GM18499 (cell line): Measurements from ENCODE around the gene CARMIL3.
"Not testable (repeated sequence)": the region's sequence is repeated elsewhere in the genome, so short reads cannot be mapped to it uniquely, and the experiment has no call there.

Experiments used
- ATAC-seq: cut with Tn5 transposase; IDR thresholded peaks from one replicate; pipeline ENCODE4 v1.9.1; 2021; ENCODE audit warnings: moderate number of reproducible peaks; ENCODE audit not compliant: insufficient read depth, unreplicated experiment

Gene CARMIL3, protein sequence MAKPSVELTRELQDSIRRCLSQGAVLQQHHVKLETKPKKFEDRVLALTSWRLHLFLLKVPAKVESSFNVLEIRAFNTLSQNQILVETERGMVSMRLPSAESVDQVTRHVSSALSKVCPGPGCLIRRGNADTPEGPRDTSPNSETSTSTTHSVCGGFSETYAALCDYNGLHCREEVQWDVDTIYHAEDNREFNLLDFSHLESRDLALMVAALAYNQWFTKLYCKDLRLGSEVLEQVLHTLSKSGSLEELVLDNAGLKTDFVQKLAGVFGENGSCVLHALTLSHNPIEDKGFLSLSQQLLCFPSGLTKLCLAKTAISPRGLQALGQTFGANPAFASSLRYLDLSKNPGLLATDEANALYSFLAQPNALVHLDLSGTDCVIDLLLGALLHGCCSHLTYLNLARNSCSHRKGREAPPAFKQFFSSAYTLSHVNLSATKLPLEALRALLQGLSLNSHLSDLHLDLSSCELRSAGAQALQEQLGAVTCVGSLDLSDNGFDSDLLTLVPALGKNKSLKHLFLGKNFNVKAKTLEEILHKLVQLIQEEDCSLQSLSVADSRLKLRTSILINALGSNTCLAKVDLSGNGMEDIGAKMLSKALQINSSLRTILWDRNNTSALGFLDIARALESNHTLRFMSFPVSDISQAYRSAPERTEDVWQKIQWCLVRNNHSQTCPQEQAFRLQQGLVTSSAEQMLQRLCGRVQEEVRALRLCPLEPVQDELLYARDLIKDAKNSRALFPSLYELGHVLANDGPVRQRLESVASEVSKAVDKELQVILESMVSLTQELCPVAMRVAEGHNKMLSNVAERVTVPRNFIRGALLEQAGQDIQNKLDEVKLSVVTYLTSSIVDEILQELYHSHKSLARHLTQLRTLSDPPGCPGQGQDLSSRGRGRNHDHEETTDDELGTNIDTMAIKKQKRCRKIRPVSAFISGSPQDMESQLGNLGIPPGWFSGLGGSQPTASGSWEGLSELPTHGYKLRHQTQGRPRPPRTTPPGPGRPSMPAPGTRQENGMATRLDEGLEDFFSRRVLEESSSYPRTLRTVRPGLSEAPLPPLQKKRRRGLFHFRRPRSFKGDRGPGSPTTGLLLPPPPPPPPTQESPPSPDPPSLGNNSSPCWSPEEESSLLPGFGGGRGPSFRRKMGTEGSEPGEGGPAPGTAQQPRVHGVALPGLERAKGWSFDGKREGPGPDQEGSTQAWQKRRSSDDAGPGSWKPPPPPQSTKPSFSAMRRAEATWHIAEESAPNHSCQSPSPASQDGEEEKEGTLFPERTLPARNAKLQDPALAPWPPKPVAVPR (N-terminal part only)

DNA sequence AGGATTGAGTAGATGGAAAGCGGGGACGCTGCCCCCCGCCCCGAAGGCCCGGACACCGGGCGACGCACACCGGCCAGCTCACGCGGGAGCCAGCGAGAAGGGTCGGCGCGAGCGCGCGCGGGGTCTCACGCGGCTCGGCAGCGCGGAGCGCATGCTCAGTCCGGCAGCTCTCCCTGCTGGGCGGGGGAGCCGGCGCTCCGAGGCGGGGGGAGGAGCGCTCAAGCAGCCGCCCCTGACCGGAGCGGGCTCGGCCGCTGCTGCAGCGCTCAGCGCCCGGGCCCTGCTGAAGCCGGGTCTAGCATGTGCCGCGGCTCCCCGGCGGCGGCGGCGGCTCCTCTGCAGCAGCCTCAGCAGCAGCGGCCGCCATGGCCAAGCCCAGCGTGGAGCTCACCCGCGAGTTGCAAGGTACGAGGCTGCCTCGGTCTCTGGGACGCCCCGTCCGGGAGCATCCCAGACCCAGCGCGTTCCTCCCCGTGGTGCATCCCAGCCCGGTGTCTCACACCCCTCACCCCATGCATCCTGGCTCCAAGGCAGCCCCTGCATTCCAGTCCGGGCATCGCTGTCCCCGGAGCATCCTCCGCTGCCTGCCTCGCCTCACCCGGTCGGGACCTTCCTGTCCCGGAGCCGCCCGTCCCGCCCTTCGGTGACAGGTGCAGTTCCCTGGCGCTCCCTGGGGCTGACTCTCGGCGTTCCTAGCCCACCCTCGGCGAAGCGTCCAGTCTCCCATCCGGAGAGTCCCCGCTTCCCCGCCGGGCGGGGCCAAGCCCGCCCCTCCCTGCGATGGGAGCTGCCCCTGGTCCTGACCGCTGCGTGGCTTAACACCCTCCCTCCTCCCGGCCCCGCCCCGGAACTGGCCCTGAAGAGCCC is at the start of gene CARMIL3:
TSS of gene CARMIL3 (plus strand) at position 221 of the 867 bp plus-strand sequence. CDS start at position 366, 145 bp downstream.
- no peak for ATAC-seq

DNA sequence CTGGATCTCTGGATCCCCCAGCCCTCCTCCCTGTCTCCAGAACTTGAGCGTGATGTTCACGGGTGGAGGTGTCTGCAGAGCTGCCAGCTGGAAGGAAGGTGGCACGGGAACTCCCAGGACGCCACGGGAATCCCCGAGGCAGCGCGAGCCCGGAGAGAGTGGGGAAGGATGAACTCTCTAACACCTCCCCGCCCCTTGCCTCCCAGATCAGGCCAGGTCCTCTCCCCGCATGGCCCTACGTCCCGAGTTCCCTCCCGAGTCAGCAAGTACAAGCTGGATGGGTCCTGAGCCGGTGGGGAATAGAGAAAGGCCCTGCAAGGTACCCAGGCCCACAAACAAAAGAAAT is 45.4 kb upstream of the CARMIL3 start:
- not testable (repeated sequence) for ATAC-seq

DNA sequence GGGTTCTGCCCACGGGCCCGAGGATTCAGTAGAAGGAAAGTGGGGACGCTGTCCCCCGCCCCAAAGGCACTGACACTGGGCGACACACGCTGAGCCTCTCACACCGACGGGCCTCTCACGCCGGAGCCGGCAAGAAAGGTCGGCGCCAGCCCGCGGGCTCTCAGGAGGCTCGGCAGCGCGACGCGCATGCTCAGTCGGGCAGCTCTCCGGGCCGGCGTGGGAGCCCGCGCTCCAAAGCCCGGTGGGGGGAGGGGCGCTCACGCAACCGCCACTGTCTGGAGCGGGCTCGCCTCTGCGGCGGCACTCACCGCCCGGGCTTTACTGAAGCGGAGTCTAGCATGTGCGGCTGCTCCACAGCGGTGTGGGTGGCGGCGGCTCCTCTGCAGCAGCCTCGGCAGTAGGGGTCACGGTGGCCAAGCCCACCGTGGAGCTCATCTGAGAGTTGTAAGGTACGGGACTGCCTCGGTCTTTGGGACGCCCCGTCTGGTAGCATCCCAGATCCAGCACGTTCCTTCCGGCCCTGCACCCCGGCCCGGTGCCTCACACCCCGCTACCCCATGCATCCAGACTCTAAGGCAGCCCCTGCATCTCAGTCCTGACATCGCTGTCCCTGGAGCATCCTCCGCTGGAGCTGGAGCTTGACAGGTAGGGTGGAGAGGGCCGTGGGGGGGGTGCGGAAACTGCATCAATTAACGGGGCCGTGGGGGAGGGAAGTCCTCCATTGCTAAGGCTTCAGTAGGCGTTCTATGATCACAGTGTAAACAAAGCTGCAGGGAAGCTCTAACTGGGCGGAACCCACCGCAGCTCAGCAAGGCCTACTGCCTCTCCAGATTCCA is 44.8 kb upstream of the CARMIL3 start:
- ATAC-seq = not testable (repeated sequence)

DNA sequence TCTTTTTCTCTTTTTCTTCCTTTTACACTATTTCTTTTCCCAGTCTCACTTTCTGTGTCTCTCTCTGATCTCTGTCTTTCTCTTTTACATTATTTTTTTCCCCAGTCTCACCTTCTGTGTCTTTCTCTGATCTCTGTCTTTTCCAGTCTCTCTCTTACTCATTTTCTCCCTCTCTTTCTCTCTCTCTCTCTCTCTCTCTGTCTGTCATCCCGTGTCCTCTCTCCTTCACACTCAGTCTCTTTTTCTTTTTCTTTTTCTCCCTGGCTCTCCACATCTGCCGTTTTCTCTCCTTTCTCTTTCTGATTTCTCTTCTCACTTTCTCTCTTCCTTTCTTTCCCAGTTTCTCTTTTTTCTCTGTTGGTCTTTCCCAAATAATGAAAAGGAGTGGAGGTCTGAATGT is 40.8 kb upstream of the CARMIL3 start:
- no peak for ATAC-seq

DNA sequence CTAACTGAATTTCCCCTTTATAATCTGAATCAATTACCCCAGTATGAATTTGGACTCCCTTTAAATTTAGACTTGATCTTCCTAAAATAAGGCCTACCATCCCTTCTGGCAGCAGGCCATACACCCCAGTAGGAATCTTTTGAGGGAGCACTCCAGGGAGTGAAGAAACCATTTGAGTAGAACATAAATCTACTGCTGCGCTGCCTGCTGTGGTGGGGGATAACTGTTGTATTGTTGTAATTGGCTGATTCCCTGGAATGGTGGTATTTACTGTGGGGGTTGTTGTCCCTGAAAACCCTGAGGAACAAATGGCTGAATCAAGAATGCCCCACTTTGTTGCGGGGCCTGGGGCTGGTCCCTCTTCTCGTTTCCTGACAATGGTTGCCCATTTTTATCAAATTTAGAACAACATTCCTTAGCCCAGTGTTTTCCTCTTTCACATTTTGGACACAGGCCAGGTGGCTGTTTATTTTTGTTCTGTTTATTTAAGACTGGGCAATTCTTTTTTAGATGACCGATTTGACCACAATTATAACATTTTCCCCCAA is 39.0 kb upstream of the CARMIL3 start:
- ATAC-seq = not testable (repeated sequence)

DNA sequence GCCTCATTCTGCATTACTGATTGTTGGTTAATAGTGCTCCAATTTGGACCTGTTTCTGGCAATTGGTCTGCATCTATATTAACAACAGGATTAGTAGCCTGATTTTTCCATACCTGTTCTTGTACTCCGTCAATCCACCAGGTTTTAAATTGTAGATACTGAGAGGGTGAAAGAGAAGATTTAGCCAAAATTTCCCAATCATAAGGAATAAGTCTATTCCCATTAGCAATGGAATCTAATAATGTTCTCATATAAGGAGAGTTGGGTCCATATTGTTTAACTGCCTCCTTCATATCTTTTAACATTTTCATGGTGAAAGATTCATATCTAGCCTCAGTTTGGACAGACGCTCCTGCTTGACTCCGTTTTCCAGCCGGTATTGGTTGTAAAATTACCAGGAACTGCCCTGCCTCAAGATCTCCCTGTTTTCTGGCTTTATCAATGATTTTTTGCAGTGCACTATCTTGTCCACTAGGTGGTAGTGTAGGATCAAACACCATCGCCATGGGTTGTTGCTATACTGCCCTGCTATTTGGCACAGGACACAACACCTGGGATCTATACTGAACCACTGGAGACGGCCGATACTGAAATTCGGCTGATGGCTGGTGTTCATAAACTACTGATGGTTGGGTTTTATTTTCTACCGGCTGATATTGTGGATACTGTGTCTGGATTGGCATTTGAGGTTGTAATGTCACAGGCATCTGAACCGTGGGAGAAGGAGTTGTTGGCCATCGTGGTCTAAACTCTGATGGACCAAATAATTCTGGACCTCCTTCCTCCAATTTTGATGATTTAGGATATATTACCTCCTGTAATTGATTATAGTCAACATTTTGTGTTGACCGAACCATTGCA is 37.9 kb upstream of the CARMIL3 start:
- no peak for ATAC-seq

DNA sequence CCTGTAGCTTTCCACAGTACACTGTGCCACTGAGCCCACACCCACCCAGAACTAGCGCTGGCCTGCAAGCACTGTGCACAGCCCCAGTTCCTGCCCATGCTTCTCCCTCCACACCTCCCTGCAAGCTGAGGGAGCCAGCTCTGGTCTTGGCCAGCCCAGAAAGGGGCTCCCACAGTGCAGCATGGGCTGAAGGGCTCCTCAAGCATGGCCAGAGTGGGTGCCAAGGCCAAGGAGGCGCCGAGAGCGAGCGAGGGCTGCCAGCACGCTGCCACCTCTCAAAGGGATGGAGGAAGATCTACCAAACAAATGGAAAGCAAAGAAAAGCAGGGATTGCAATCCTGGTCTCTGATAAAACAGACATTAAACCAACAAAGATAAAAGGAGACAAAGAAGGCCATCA is 36.1 kb upstream of the CARMIL3 start:
- not testable (repeated sequence) for ATAC-seq

DNA sequence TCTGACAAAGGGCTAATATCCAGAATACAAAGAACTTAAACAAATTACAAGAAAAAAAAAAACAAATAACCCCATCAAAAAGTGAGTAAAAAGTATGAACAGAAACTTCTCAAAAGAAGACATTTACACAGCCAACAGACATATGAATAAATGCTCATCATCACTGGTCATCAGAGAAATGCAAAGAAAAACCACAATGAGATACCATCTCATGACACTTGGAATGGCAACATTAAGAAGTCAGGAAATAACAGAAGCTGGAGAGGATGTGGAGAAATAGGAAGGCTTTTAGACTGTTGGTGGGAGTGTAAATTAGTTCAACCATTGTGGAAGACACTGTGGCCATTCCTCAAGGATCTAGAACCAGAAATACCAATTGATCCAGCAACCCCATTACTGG is 32.8 kb upstream of the CARMIL3 start:
- not testable (repeated sequence) for ATAC-seq

DNA sequence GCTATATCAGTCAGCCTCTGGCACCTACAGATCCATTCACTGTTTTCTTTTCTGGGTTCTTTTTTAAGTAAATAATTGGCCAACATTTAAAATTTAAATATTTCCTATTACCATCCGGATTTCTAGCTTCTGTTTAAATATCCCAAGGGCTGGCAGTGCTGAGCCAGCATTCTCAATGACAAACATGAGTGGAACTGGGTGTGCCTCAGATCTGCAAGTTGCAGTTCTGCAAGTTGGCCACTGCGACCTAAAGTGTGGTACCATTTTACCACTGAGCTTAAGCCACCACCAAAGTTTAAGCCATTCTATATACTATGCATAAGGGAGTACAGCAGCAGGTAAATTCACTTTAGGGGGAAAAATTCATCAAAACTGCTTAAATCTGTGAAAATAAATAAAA is 31.9 kb upstream of the CARMIL3 start:
- not testable (repeated sequence) for ATAC-seq

DNA sequence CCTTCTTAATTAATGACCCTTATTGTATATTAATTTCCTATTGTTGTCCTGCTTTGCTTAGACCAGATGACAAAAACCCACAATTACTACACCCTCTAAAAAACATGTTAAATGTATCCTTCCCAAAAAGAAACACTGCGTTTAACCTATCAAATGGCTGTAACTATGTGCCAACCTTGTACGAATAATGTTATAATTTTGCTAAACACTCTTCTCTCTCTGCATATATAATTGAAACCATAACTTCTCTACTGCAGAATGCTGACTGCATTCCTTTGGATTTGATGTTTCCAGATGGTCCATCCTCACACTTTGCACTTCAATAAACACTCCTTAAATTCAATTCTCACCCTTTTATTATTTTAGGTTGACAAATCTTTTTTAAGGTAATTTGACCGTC is 31.3 kb upstream of the CARMIL3 start:
- ATAC-seq = not testable (repeated sequence)

DNA sequence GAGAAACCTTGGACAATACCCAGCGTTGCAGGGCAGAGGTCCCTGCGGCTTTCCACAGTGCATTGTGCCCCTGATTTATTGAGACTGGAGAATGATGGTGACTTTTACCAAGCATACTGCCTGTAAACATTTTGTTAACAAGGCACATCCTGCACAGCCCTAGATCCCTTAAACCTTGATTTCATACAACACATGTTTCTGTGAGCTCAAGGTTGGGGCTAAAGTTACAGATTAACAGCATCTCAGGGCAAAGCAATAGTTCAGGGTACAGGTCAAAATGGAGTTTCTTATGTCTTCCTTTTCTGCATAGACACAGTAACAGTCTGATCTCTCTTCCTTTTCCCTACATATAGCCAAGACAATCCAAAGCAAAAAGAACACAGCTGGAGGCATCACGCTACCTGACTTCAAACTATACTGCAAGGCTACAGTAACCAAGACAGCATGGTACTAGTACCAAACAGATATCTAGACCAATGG is 26.8 kb upstream of the CARMIL3 start:
- ATAC-seq = not testable (repeated sequence)

DNA sequence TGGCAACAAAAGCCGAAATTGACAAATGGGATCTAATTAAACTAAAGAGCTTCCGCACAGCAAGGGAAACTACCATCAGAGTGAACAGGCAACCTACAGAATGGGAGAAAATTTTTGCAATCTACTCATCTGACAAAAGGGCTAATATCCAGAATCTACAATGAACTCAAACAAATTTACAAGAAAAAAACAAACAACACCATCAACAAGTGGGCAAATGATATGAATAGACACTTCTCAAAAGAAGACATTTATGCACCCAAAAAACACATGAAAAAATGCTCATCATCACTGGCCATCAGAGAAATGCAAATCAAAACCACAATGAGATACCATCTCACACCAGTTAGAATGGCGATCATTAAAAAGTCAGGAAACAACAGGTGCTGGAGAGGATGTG is 22.1 kb upstream of the CARMIL3 start:
- ATAC-seq = not testable (repeated sequence)

DNA sequence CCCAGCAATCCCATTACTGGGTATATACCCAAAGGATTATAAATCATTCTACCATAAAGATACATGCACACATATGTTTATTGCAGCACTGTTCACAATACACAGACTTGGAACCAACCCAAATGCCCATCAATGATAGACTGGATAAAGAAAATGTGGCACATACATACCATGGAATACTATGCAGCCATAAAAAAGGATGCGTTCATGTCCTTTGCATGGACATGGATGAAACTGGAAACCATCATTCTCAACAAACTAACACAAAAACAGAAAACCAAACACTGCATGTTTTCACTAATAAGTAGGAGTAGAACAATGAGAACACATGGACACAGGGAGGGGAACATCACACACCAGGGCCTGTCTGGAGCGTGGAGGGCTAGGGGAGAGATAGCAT is 20.5 kb upstream of the CARMIL3 start:
- ATAC-seq = not testable (repeated sequence)

DNA sequence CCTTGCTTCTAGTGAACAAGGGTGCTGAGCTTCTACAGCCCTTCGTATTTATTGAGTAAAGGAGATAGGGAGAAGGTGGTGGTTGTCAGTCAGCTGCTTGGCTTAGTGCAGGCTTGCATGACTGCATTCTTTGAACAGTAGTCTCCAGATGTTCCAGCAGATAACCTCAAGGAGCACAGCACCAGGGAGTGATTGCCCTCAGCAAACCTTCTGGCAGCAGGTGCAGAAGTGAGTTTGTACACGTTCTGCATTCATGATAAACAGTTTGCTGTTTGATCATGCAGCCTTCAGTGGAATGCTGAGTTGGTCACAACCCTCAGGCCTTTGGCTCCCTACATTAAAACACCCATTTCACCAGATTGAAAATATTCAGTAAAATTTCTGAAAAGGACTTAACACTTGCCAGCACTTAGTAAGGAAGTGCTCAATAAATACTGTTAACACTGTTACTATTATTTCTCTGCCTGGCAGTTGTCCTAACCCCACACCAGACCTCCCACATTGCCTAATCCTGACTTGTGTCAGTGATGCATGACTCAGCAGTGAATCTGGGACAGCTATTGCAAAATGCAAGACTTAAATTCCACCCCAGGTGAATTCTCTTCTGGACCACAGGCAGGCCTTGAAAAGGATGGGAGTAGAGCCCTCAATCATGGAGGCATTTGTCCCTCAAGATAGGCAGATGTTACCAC is 18.9 kb upstream of the CARMIL3 start:
- ATAC-seq = no peak

DNA sequence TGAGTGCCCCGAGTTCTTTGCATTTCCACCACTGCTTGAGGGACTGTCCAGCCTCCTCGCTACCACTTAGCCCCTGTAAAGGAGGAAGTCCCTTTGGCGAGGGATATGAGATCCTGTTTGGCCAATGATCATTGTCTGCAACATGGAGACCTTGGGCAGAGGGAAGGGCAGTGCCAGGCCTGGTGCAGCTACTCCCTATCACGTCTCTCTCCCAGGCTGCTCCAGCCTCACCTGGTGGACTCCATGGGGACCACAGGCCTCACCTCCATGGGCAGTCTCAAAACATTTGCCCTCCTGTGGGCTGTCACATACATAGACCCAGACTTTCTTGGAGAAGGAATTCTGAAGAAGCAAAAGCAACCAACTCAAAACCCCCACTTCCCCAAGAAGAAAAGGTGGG is 16.0 kb upstream of the CARMIL3 start:
- ATAC-seq = not testable (repeated sequence)

DNA sequence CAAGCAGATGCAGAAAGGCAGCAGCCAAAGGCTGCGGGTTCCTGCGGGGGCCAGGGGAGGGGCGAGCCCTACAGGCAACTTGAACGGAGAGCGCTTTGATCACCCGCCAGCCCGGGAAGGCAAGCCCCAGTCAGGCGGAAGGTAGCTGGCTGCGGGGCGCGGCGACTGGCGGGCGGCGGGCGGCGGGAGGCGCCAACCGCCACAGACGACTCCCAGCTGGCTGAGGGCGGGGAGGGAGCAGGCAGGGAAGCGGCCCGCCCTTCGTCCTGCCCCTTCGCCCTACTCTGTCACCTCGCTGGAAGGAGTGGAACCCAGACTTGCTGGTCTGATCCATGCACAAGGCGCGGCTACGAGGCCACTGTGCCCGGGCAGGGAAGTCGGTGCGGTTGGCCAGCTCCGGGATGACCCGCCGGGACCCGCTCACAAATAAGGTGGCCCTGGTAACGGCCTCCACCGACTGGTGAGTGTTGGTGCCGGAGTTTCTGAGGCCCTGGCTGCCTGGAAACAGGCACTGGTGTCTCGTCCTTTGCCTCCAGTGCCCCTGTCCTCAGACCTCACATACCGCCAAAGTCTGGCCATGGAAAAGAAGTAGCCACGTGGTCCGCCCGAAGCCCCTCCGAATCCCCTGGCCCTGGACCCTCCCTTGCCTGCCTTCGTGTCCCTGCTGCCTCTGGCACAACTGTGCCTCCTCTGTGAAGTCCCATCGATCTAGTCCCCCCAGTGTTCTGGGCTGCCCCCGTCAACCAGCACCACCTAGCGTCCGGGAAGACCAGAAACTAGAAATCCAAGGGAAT is 15.4 kb upstream of the CARMIL3 start:
- ATAC-seq = no peak
